H1 (cell line): Measurements from ENCODE around the gene VCP. TPM values are rescaled to one million over a fixed set of nuclear protein-coding genes. Genes with fewer than 3 reads are reported as not detected.

Experiments
- CTCF ChIP-seq, 3 experiments: IDR thresholded peaks; 1 replicate in 2 of 3; 2 replicates in 1 of 3; pipeline versions ENCODE4 v1.5.1 to v1.6.1; 2011; ENCODE audit warnings: low read length in 3 of 3, mild to moderate bottlenecking in 3 of 3, inconsistent platforms in 2 of 3, low read depth in 1 of 3, moderate library complexity in 1 of 3; ENCODE audit not compliant: insufficient read depth in 1 of 3; ENCODE audit errors: control extremely low read depth in 1 of 3
- MAFK ChIP-seq: IDR thresholded peaks from 2 replicates; pipeline ENCODE4 v1.6.1; 2012; ENCODE audit warnings: low read depth, mild to moderate bottlenecking, improper control_type of control experiment, low read length
- SIN3A ChIP-seq, 2 experiments: IDR thresholded peaks in 1 of 2; conservative IDR thresholded peaks in 1 of 2; 2 replicates each; pipeline ENCODE4 v1.6.1; 2011 to 2012; ENCODE audit warnings: low read length in 2 of 2, improper control_type of control experiment in 1 of 2, low read depth in 1 of 2, mild to moderate bottlenecking in 1 of 2
- polyA plus RNA-seq, 7 experiments: library from polyadenylated mRNA; depleted of rRNA in 3 of 7; stranded (reverse) in 5 of 7; unstranded in 2 of 7; fragments of >200 nt in 5 of 7; fragments of 200-250 nt in 2 of 7; gene quantifications; 1 replicate in 5 of 7; 2 replicates in 1 of 7; 4 replicates in 1 of 7; pipeline versions ENCODE4 v1.2.1 to v1.2.3, GENCODE V29; 2011 to 2013; ENCODE audit warnings: missing spikeins in 2 of 7, mixed read lengths in 2 of 7
- total RNA-seq: library from RNA; stranded (reverse); fragmentation: NEBNext Ultra II Directional; extraction: Animal tissue kit (Norgen Biotek cat#: 25700); gene quantifications from 2 replicates; pipeline ENCODE4 v1.2.1, GENCODE V29; 2021

The VCP gene
- total and polyA plus RNA-seq, 2 of the 8 experiments (the other 6 are each of a cell fraction or from before 2014, with no cell fraction given) = 173 to 375 TPM

GRCh38 chr9:35056571-35057270 is 15.7 kb downstream of the VCP start (continued):
- TF ChIP-seq SIN3A (conservative IDR thresholded peaks at IDR 0.05 in 1 of 2, IDR thresholded peaks at IDR 0.05 in 1 of 2; ENCODE audit: low read depth in 1 of 2, low read length in 2 of 2) (no peak), MAFK (no peak), CTCF (IDR thresholded peaks at IDR 0.05; ENCODE audit: control extremely low read depth in 1 of 3, insufficient read depth in 1 of 3, low read depth in 1 of 3, low read length in 3 of 3) (no peak)
- TF ChIP-seq, all 59 proteins: peak for 0
